GM12801 (cell line): ENCODE measurements around the gene NETO1.

Experiments
- CTCF ChIP-seq: IDR thresholded peaks from one replicate; pipeline ENCODE4 v1.5.1; 2011; ENCODE audit warnings: control low read depth; ENCODE audit not compliant: insufficient read length; ENCODE audit errors: extremely low read depth

The NETO1 gene

GRCh38 chr18:72878561-72878960 is 10.8 kb upstream of the NETO1 start:
- no peak for TF ChIP-seq CTCF

- no peak for TF ChIP-seq CTCF
Observed at GRCh38 chr18:72878143-72878542, 10.4 kb upstream of the NETO1 start.

DNA sequence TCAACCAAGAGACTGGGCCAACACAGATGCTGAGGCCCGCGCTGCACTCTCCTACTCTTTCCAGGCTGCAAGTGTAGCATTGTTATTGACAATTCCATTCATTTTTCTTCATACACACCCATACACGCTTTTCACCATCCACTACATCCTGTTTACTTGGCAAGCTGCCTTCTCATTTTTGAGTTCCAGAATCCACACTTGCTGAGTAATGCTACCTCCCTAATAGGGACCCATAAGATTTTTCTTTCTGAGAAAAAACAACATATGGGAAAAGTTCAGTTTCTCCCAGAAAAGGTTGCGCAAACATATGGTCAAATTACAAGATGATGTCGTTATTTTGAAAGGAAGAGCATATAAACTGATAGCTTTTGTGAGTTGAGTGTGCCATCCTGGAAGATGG is 3.3 kb upstream of the NETO1 start:
- no peak for TF ChIP-seq CTCF

DNA sequence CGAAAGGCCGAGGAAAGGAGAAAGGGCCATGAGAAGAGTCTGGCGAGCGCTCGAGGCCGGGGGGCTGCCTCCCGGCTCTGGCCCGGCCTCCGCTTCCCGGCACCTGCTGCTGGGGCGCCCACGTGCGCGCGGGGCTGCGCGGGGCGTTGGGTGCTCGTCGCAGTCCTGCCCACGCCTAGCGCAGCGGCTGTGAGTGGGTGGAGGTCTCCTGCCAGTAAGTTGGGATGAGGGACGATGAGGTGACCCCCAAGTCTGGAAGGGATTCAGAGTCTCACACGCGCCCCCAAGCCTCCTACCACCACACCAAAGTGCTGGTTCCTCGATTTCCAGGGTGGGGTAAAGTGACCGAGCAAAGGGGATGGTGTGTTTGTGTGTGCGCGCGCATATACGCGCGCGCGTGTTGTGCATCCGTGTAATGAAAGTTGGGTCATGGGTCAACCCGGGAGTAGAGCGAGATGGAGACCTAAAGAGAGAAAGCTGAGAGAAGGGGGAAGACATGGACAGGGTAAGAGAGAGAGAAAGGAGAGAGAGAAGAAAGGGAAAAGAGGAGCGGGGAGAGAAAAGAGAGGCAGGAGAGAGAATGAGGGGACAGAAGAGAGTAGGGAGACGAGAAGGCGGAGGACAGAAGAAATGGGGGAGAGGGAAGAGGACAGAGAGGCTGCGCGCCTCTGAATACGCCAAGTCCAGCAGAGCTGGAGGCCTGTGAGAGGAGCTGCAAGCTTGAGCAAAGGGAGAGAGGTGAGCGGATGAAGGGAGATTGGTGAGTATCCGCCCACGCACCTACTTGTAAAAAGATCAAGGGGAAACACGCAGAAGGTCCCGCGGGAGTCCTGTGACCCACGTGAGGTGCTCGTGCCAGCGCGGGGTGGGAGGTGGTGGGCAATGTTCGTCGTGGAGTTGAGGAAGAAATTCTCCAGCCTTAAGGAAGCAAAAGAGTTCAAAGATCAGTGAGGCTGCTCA is 1.7 kb upstream of the NETO1 start:
- TF ChIP-seq CTCF = no peak

- no peak for TF ChIP-seq CTCF
Observed at GRCh38 chr18:72868585-72869225, 918 bp upstream of the NETO1 start.

GRCh38 chr18:72866901-72867745 is 664 bp downstream of the NETO1 start:
- TF ChIP-seq CTCF = no peak

DNA sequence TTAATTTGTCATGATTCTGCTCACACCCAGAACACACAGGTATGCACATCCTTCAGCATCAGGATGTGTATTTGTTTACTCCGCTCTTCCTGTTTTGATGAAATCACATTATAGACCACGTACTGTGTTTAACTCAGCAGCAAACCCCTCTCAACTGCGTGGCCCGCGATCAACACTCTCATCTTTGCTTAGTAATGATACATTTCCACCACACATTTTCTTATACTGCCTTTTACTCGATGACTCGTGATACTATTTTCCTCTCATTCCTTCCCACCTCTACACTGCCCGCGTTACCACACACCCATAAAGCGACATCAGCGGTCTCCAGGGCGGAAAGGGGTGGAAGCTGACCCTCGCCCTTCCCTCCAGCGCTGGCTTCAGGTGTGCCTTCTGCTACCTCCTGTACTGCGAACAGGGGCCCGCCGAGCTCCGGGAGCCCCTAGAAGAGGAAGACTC is 1.3 kb downstream of the NETO1 start:
- TF ChIP-seq CTCF = no peak
